ENCODE measurements around the gene ALDH1L1. TPM values are rescaled to one million over a fixed set of nuclear protein-coding genes. Genes with fewer than 3 reads are reported as not detected.
"Not testable (repeated sequence)": the region's sequence is repeated elsewhere in the genome, so short reads cannot be mapped to it uniquely, and the experiment has no call there.

ALDH1L1 gene
- total RNA-seq, 1 donor from 2014 or later = 9.0 TPM

DNA sequence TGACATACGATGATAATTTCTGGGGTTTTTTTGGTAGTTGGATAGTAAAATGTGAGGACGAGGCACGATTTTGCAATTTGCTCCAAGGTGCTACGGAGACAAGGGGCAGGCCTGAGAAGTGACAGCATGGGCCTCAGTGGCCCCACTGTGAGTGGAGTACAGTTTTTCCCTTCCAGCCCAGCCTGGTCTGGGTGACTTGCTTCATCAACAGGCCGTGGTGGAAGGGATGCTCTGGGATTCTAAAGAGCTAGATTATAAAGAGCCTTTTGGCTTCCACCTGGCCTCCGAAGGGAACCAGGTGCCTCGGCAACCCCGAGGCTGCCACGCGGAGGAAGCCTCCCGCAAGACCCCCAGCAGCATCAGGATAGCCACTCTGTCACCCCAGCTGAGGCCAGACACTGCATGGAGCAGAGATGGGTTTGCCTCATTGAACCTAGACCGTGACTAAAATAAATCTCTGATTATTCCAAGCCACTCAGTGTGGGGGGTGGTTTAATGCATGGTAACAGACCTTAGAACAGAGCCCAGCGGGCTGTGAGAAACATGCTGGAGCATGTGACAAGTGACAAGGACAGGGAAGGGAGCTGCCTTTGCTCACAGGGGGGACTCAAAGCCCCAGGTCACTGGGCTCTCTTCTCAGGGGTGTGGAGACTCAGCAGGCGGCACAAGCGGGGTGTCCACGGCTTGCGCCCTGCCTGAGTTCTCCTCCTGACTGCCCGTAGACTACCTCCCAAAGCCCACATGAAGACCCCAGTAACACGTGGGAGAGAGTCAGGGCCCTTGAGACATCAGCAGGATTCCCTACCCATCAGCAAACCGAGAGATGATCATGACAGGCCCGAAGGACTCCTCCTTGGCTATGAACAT, 73.8 kb downstream of the ALDH1L1 start:
- no peak for DNase-seq (ENCODE audit: low spot score)

DNA sequence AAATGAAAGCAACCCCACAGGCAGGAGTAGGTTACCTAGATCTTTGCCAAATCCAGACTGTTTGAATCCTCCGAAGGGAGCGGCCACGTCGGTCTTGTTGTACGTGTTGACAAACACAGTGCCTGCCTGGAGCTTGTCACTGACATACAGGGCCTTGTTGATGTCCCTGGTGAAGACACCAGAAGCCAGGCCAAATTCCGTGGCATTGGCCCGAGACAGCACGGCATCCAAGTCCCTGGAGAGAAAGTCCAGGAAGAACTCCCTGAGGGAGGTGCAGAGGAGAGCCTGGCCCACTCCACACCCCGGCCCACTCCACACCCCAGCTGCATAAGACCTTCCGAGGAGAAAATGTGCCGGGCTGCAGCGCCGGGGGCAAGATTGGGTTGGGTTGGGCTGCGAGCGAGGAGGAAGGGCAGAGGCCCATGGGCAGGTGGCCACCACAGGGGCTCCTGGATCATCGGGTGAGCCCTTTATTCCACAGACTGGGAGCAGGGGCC, 74.6 kb downstream of the ALDH1L1 start:
- no peak for DNase-seq (ENCODE audit: low spot score)

DNA sequence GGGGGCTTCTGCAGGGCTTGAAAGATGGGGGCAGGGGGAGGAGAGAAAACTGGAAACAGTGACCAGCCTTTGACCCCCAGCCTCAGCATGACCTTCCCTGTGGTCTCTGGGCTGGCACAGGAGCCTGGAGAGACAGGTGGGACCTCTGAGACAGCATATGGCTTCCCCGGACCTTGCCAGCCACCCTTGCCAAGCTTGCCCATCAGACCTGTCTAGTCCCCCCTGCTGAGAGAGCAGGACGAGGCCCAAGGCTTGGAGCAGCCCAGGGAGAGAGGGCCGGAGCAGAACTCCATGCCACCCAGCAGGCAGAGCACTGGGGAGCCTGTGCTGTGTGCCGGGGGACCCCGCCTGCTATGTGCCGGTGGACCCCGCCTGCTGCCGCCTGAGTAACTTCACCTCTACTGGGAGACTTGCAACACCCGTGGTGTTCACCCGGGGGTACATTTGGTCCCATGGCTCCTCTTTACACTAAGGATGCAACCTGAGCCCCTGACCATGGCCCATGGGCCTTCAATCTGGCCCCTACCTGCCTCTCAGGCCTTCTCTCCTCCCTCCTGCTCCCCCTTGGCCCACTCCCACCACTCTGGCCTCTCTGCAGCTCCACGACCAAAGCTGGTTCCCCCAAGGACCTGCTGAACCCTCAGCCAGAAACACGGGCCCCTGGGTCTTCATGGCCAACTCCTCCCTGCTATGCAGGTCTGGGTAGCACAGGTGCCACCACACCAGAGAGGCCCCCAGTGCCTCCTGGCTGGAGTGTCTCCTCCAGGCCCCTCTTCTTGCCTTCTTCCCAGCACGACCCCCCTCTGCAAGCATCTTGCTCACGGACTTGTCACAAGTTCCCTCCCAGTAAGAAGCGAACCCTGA, 75.4 kb downstream of the ALDH1L1 start:
- peak; percentile 9 for DNase-seq (ENCODE audit: low spot score)

DNA sequence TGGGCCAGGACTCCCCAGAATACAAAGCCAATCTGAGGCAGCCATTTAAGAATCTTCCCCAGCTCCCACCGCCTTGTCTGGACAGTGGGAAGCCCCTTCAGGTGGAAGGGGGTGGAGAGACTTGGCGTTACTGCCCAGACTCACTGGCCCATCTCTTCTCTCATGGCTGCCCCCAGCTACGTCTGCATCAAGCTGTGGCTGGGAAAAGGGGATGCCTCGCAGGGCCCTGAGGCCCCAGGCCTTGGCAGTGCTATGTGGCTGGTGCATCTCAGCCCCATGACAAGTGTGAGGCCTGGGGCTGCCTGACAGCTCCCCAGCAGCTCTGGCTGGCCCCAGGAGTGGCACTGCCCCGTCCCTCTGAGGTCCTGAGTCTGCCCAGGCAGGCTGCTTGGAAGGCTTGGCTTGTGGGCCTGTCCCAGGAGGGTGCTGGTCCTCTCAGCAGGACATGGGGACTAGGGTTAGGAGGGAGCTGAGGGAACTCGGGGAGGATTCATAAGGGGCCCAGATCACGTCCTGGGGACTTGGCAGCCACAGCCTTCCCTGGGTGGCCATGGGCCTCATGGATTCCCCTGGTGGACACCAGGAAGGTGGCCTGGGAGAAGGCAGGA, 76.3 kb downstream of the ALDH1L1 start:
- no peak for DNase-seq (ENCODE audit: low spot score)

DNA sequence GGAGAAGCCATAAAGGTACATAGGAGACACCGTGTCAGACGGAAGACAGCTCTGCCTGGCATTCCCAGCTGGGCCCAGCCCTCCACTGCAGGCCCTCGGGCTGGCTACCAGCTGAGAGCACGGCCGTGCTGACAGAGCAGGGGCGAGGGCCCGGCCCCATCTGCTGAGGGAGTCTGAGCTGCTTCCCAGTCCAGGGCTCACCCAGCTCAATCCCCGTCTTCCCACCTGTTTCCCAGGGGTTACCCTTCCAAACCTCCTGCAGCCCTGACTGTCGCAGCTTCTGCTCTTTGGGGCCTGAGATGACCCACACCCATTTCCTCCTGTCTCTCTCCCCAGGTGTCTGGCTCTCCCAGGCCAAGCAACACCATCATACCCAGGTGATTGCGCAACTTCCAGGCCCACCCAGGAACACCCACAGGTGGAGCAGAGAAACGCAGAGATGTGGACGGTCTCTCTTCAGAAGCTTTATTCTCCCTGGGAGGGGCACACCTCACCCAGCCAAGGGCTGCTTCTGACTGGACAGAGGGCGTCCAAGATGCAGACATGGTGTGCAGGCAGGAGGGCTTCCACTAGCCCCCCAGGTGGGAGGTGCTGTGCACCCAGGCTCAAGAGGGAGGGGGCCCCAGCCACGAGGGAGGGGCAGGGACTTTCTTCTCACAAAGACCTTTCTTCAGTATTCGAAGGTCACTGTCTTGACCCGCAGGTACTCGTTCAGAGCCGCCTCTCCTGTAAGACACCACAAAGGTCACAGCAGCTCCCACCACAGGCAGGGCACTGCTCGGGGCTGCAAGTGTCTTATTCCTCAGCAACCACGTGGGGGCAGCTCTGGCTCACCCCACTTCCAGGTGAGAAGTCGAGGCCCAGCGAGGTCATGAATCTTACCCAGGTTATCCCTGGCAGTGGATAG, 77.0 kb downstream of the ALDH1L1 start:
- no peak for DNase-seq (ENCODE audit: low spot score)

DNA sequence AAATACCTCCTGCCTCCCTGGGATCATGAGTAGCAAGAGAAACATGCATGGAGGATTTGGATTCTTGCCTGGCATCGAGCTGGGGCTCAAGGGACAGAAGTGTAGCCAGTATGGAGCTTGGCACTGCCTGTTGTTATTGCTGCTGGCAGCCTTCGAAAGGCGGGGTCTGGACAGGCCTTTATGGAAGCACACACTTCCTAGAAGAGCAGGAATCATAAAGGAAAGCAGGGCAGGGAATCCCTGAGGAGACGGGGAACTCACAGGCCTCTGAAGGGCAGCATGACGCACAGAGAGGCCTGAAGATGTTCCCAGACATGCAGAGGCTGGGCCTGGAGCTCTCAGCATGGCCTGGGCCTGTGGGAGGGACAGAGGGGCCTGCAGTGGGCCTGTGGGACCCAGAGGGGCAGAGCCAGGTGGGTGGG, 77.8 kb downstream of the ALDH1L1 start:
- DNase-seq (ENCODE audit: low spot score) = peak; percentile 42

DNA sequence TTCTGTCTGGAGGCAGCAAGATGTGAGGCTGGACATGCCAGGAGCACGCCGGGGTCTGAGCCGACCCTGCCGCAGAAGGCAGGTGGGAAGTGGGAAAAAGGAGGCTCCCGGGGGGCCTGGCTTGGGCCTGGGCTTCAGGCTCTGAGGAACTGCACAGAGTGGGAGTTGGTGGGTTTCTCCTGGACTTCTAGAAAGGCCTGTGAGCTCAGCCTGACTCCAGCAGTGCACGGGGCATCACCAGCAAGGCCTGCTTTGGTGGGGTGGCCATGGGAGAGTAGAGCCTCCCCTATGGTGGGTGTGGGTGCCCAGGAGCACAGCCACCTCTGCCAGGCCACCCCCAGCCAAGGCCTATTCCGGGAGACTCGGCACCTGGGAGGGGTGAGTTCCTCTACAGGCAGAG, 78.4 kb downstream of the ALDH1L1 start:
- no peak for DNase-seq (ENCODE audit: low spot score)

DNA sequence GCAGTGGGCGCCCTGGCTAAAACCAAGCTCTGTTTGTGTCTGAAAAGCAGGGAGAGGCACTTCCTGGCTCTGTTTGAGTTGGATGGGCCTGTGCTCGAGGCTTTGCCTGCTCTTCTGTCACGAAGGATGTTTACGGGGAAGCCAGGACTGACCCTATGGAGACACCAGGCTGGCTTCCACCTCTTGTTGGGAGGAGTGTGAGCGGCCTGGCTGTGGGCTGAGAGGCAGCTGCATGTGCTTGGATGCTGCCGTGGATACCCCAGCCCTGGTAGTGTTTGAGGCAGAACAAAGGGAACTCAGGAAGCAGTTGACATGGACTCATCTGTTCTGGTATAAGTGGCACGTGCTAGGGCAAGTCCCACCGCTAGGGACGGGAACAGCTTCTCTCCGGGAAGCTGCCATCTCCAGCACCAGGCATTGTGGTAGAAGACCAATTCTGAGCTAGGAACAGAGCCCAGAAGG, 78.8 kb downstream of the ALDH1L1 start:
- no peak for DNase-seq (ENCODE audit: low spot score)

DNA sequence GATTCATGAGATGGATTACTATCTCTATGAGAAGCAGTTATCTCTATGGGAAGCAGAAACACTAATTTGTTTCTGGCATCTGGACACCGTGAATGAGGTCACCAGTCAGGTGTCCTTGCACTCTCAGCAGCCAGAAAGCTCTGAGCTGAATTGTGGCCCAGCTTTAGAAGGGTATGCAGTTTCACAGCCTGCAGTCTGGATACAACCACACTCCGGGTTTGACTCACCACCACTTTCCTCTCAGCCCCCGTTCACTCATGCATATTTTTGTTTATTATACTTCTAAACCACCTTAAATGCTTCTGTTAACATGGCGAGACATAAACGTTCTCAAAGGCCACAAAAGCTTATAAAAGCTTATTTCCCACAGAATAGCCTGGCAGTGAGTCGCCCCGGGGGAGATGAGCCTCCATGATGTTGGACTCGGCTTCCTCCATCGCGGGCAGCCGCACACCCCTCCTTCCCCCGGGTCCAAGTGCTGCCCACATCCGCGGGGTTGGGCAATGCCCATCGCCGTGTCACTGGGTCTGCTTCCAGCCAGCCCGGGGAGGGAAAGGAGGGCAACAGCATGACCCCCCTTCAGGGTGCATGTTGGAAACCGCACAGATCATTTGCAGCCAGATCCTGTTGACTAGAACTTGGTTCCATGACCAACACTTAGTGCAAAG, 79.6 kb downstream of the ALDH1L1 start:
- DNase-seq (ENCODE audit: low spot score) = no peak

DNA sequence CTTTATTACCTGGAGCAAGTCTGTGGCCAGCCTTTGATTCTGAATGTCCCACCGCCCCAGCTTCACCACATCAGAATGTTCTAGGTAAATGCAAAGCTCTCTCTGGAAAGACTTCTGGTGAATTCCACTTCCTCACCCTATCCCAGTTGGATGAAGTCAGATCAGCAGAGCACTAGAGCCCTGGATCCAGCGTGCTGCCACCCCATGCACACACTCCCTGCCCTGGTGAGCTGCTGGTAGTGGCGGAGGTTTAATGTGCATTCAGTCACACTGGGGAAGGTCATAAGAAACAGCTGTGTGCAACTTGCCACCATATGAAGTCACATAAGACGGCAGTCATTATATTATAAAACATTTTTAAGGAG, 80.1 kb downstream of the ALDH1L1 start:
- DNase-seq (ENCODE audit: low spot score) = no peak

DNA sequence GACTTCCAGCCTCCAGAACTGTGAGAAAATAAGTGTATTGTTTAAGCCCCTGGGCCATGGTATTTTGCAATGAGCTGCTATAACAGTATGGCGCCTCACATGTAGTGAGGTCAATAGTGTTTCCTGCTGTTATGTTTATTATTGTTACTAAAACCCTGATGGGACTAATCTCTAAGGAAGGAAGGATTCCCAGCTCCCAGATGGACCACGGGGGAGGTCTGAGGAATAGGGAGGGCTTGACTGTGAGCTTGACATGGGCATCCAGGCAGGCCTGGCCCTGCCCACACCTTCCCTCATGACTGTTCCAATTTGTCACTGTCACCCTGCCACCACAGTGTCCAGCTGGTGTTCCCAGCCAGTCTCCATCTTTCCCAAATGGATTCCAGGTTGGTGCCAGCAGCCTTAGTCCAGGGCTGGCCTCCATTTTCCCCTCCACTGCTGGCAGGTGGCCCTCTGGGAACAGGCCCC, 82.0 kb downstream of the ALDH1L1 start:
- no peak for DNase-seq (ENCODE audit: low spot score)

DNA sequence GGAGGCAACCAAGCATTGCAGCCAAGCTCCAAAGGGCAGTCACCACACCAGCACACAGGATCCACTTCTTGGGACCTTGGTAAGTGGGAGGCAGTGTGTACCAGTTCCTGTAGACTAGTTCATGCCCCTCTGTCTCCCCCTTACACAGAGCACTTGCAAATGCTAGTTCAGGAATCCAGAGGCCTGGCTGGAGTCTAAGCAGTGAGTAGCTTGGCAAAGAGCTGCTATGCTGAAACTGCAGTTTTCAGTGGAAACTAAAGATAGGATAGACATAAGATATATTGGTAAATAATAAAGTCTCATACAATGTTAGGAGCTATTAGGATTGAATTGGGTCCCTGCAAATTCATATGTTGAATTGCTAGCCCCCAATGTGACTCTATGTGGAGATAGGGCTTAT, 82.6 kb downstream of the ALDH1L1 start:
- no peak for DNase-seq (ENCODE audit: low spot score)

DNA sequence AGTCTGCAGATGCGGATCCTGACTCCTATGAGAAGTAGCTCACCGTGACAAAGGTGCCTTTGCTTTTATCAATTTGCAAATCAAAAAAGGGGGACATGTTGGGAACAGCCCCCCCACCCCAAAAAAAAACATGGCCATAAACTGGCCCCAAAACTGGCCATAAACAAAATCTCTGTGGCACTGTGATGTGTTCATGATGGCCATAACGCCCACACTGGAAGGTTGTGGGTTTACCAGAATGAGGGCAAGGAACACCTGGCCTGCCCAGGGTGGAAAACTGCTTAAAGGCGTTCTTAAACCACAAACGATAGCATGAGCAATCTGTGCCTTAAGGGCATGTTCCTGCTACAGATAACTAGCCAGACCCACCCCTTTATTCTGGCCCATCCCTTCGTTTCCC, 84.1 kb downstream of the ALDH1L1 start:
- DNase-seq (ENCODE audit: low spot score) = not testable (repeated sequence)

DNA sequence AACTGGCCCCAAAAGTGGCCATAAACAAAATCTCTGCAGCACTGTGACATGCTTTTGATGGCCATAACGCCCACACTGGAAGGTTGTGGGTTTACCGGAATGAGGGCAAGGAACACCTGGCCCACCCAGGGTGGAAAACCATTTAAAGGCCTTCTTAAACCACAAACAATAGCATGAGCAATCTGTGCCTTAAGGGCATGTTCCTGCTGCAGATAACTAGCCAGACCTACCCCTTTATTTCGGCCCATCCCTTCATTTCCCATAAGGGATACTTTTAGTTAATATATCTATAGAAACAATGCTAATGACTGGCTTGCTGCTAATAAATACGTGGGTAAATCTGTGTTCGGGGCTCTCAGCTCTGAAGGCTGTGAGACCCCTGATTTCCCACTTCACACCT, 88.3 kb downstream of the ALDH1L1 start:
- not testable (repeated sequence) for DNase-seq (ENCODE audit: low spot score)

DNA sequence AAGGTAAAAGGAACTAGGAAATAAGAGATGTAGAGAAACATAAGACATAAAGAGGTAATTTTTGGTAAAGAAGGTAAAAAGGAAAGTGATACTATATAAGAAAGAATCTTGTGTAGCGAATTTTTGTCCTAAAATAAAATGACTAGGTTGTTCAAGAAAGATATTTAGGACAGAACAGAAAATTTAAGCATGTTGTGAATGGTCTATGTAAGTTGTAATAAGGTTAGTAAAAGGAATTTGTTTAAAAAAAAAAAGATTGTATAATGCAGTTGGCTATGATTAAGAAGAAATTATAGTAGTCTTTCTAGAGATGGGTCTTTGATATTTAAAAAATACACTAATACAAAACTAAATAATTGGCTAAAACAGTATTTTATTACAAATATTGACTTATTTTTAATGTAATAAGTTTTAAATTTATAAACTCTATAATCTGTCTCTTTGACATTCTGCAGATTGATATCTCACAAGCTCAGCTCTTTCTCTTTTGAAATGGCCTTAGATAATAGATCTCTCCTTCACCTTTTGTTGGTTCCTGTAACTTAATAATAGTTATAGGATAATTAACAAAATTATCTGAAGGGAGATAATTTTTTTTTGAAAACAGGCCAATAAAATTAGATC, 92.7 kb downstream of the ALDH1L1 start:
- no peak for DNase-seq (ENCODE audit: low spot score)

DNA sequence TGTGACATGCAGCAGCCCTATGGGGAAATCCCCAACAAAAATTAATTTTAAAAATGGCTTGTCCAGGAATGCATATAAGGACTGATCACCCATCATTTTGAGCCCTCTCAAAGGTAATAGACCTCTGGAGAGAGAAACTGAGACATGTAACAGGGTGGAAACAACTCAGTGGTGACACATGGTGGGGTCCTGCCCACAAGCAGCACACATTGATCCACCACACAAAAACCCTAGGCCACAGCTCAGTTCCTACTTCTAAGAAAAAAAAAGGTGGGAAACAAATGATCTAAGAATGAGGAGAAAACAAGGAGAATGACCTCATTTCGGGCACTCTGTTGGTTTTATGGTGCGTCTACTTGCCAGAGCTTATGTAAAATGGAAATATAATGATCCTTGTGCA, 94.5 kb downstream of the ALDH1L1 start:
- DNase-seq (ENCODE audit: low spot score) = no peak

DNA sequence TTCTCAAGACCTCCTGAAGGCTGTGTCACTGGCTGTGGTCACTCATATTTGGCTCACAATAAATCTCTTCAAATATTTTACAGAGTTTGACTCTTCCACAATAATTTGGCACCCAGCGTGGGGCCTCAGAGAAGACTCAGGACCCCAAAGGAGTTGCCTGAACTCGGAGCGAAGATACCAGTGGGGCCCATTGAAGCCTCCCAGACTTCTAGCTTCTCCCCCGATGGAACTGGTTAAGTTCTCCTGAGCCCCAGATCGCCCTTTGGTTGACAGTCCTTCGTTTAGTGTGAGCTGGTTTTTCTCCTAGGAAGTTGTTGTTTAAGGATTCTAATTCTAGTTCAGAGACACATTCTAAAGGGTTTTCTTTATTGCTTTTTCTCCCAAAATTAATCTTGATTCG, 95.1 kb downstream of the ALDH1L1 start:
- no peak for DNase-seq (ENCODE audit: low spot score)

DNA sequence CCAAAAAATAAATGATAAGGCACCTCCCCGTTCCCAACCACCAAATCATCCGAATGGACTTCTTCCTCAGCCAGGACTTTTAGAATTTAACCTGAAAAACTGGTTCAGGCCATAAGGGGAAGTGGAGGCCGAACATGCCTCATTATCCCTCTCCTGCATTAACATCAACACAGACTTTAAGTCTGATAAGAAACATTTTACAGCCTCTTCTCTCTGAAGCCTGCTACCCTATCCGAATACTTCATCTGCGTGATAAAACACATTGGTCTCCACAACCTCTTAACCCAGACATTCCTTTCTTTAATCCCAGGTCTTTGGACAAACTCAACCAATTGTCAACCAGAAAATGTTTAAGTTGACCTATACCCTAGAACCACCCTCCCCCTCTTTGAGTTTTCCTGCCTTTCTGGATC, 95.6 kb downstream of the ALDH1L1 start:
- no peak for DNase-seq (ENCODE audit: low spot score)

DNA sequence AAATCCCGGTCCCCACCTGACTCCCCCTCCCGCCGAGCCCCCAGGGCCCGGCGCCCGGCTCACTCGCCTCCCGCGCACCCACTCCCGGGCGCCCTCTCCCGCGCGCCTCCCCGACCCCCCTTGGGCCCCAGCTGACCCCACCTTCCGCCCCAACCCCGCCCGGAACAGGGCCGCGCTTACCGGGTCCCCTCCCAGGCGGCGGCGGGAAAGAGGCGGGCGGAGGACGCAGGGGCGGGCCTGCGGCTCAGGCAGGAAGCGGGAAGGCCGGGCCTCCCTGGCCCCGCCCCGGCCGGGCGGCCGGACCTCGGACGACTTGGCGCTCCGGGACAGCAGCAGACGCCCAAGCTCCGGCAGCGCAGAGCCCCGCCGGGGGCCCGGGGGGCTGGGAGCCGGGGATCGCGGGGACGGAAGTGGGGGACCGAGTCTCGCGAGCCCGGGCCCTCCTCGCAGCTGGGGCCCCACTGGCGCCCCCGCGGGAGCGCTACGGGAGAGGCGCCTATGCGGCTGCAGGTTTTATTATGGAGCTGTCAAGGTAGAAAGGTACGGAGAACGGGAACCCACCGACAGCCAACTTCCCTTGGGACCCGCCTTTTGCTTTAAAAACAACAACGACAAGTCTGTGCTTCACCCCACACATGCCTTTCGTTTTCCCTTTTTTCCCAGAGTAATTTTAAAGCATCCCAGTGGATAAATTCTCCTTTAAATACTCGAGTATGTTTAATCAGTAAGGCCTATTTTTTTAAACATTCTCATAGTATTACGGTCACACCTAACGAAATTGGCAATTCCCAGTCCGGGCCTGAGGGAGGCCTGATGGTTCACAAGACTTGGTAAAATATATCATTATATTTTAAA, 96.2 kb downstream of the ALDH1L1 start, which contains the start of gene SLC41A3:
Gene SLC41A3 (minus strand): TSS at position 212 of the 855 bp plus-strand sequence. CDS start 15,905 bp downstream, outside the sequence.
- DNase-seq (ENCODE audit: low spot score) = peak; percentile 83
